Calu3 (cell line): Measurements from ENCODE around the gene RIBC2. TPM values are rescaled to one million over a fixed set of nuclear protein-coding genes. Genes with fewer than 3 reads are reported as not detected.

ENCODE experiments used
- BruUV-seq: library from RNA; stranded (reverse); fragments of 400-500 nt; replicated peaks from 2 replicates; lab custom pipeline; 2021; lab: Mats Ljungman, UMichigan
- CTCF ChIA-PET: fragments of 300-600 bp; sonication (Branson Sonifier 250); formaldehyde crosslinking; loops from one replicate; lab custom pipeline; 2022; ENCODE audit warnings: antibody characterized with exemption; lab: Charles Lee
- DNase-seq: peaks from one replicate; pipeline ENCODE4 v3.0.0; 2022
- H3K27ac Mint-ChIP-seq: one replicate; pipeline ENCODE4 v1.8.0; 2022; ENCODE audit warnings: mixed read lengths; ENCODE audit not compliant: unreplicated experiment
- H3K27me3 Mint-ChIP-seq: one replicate; pipeline ENCODE4 v1.8.0; 2022; ENCODE audit warnings: mixed read lengths; ENCODE audit not compliant: unreplicated experiment
- H3K36me3 Mint-ChIP-seq: one replicate; pipeline ENCODE4 v1.8.0; 2022; ENCODE audit warnings: mild to moderate bottlenecking, moderate library complexity, mixed read lengths; ENCODE audit not compliant: insufficient read depth, unreplicated experiment
- H3K4me1 Mint-ChIP-seq: one replicate; pipeline ENCODE4 v1.8.0; 2022; ENCODE audit warnings: mild to moderate bottlenecking, low read depth, mixed read lengths; ENCODE audit not compliant: unreplicated experiment
- H3K4me3 Mint-ChIP-seq: one replicate; pipeline ENCODE4 v1.8.0; 2022; ENCODE audit warnings: mild to moderate bottlenecking, low read depth, moderate library complexity, mixed read lengths; ENCODE audit not compliant: unreplicated experiment
- H3K9me3 Mint-ChIP-seq: one replicate; pipeline ENCODE4 v1.8.0; 2022; ENCODE audit warnings: low read depth, mixed read lengths; ENCODE audit not compliant: unreplicated experiment
- CTCF ChIP-seq: fragments of 200-600 bp; IDR thresholded peaks from one replicate; pipeline ENCODE4 v1.8.0; 2022; ENCODE audit warnings: antibody characterized with exemption; ENCODE audit not compliant: unreplicated experiment
- intact Hi-C: fragments of 100-400 bp; cut with micrococcal nuclease; formaldehyde crosslinking; loops from one replicate; pipeline ENCODE4 v1.10.0; 2022; ENCODE audit not compliant: unreplicated experiment
- total RNA-seq: library from RNA; stranded (reverse); gene quantifications from 2 replicates; pipeline ENCODE4 v1.2.3, GENCODE V29; 2022

Gene RIBC2
- total RNA-seq, 1 experiment from 2014 or later: 4.5 TPM

GRCh38 chr22:45418056-45418769, 4.7 kb downstream of the RIBC2 start:
- TF ChIP-seq CTCF: no peak
- intact Hi-C loops: no loop called here
- Mint-ChIP-seq H3K36me3 (peaks cover 8% of the 10 kb centered on the region), H3K27ac (no peak overlapping the region), H3K27me3 (no peaks in the 10 kb centered on the region), H3K4me1 (no peaks in the 10 kb centered on the region), H3K4me3 (no peak overlapping the region), H3K9me3 (no peaks in the 10 kb centered on the region)
- CTCF ChIA-PET: no interaction called here
- no peak for DNase-seq
- no TSS peak for BruUV-seq

GRCh38 chr22:45418770-45419138, 5.3 kb downstream of the RIBC2 start:
- DNase-seq: no peak
- H3K27me3 Mint-ChIP-seq: no peaks in the 10 kb centered on the region
- CTCF ChIA-PET: no interaction called here
- TF ChIP-seq CTCF: no peak
- BruUV-seq: no TSS peak
- intact Hi-C loops: no loop called here
- H3K27ac Mint-ChIP-seq: no peak overlapping the region
- no peaks in the 10 kb centered on the region for H3K9me3 Mint-ChIP-seq
- H3K4me3 Mint-ChIP-seq: no peak overlapping the region
- no peaks in the 10 kb centered on the region for H3K4me1 Mint-ChIP-seq
- peaks cover 3% of the 10 kb centered on the region for H3K36me3 Mint-ChIP-seq

- Mint-ChIP-seq H3K27me3 (no peaks in the 10 kb centered on the region), H3K4me3 (no peak overlapping the region), H3K27ac (no peak overlapping the region), H3K4me1 (no peaks in the 10 kb centered on the region), H3K36me3 (no peaks in the 10 kb centered on the region), H3K9me3 (no peaks in the 10 kb centered on the region)
- CTCF ChIA-PET: no interaction called here
- intact Hi-C loops: no loop called here
- DNase-seq: no peak
- no peak for TF ChIP-seq CTCF
- no TSS peak for BruUV-seq
Observed at GRCh38 chr22:45420011-45420410, 6.5 kb downstream of the RIBC2 start.

- H3K4me3 Mint-ChIP-seq: no peak overlapping the region
- TF ChIP-seq CTCF: no peak
- no peak overlapping the region for H3K27ac Mint-ChIP-seq
- H3K9me3 Mint-ChIP-seq: no peaks in the 10 kb centered on the region
- DNase-seq: no peak
- CTCF ChIA-PET: no interaction called here
- H3K36me3 Mint-ChIP-seq: no peaks in the 10 kb centered on the region
- no peaks in the 10 kb centered on the region for H3K27me3 Mint-ChIP-seq
- intact Hi-C loops: no loop called here
- no peaks in the 10 kb centered on the region for H3K4me1 Mint-ChIP-seq
- BruUV-seq: no TSS peak
Observed at GRCh38 chr22:45420539-45420938, 7.0 kb downstream of the RIBC2 start.
